ENCODE measurements around the gene AMDHD2.
A peak's percentile ranks its signal among the peaks of the same experiment; 100 is the strongest.

The AMDHD2 gene

GRCh38 chr16:2473446-2473926 is 46.7 kb upstream of the AMDHD2 start:
- Histone ChIP-seq H3K4me1 (ENCODE audit: control insufficient read depth, insufficient read depth, low read length) (peaks cover 21% of the 10 kb centered on the region), H3K36me3 (ENCODE audit: control insufficient read depth in 2 of 2, insufficient read depth in 1 of 2, low read length in 2 of 2) (no peaks in the 10 kb centered on the region), H3K27ac (ENCODE audit: extremely low read depth, low read depth, low read length) (no peak overlapping the region; the same call in 1 of the 2 replicates), H3K4me3 (ENCODE audit: low read depth, low read length) (no peak overlapping the region; the same call in 1 of the 2 replicates), H3K9me3 (ENCODE audit: control insufficient read depth, insufficient read depth, low read depth, low read length) (no peaks in the 10 kb centered on the region)
- CTCF ChIA-PET: interaction anchor here (0.5 to 1.2 kb wide), 2 partner anchors 27 to 217 kb away, joined by 3 to 6 read pairs; no protein-coding TSS in a partner anchor
- POLR2A ChIA-PET: interaction anchor here (1.4 kb wide), 1 partner anchor 28 kb away, joined by 7 read pairs; no protein-coding TSS in a partner anchor
- TF ChIP-seq ZNF10 (tag by site-specific recombination; IDR thresholded peaks at IDR 0.05): no peak
- 0 out of 2 replicates have a peak, but pooled peaks have one; percentile 30 for TF ChIP-seq ZNF423 (tag by site-specific recombination; IDR thresholded peaks at IDR 0.05)
- TF ChIP-seq ZNF580 (tag by site-specific recombination; IDR thresholded peaks at IDR 0.05): no peak
- peak; percentile 59 for TF ChIP-seq OSR2 (tag by site-specific recombination; IDR thresholded peaks at IDR 0.05)
- TF ChIP-seq ZNF621 (tag by site-specific recombination; IDR thresholded peaks at IDR 0.05): no peak
- TF ChIP-seq WT1 (tag by site-specific recombination; IDR thresholded peaks at IDR 0.05): peak; percentile 55
- no peak for TF ChIP-seq KLF7 (tag by site-specific recombination; IDR thresholded peaks at IDR 0.05; ENCODE audit: borderline replicate concordance)
- TF ChIP-seq ZNF214 (tag by site-specific recombination; IDR thresholded peaks at IDR 0.05; ENCODE audit: borderline replicate concordance): no peak
- no peak for TF ChIP-seq ZBTB1 (tag by site-specific recombination; IDR thresholded peaks at IDR 0.05)
- TF ChIP-seq INSM2 (tag by site-specific recombination; IDR thresholded peaks at IDR 0.05): peak; percentile 48; the same call in 1 of the 2 replicates
- peak; percentile 84 for TF ChIP-seq EGR2 (tag by site-specific recombination; IDR thresholded peaks at IDR 0.05; ENCODE audit: low read depth)
- TF ChIP-seq, protein P1, sequence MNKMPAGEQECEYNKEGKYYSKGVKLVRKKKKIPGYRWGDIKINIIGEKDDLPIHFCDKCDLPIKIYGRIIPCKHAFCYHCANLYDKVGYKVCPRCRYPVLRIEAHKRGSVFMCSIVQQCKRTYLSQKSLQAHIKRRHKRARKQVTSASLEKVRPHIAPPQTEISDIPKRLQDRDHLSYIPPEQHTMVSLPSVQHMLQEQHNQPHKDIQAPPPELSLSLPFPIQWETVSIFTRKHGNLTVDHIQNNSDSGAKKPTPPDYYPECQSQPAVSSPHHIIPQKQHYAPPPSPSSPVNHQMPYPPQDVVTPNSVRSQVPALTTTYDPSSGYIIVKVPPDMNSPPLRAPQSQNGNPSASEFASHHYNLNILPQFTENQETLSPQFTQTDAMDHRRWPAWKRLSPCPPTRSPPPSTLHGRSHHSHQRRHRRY (tag by site-specific recombination; IDR thresholded peaks at IDR 0.05): no peak
- peak; percentile 76 for TF ChIP-seq GLIS1 (tag by site-specific recombination; IDR thresholded peaks at IDR 0.05)
- TF ChIP-seq, protein P2, sequence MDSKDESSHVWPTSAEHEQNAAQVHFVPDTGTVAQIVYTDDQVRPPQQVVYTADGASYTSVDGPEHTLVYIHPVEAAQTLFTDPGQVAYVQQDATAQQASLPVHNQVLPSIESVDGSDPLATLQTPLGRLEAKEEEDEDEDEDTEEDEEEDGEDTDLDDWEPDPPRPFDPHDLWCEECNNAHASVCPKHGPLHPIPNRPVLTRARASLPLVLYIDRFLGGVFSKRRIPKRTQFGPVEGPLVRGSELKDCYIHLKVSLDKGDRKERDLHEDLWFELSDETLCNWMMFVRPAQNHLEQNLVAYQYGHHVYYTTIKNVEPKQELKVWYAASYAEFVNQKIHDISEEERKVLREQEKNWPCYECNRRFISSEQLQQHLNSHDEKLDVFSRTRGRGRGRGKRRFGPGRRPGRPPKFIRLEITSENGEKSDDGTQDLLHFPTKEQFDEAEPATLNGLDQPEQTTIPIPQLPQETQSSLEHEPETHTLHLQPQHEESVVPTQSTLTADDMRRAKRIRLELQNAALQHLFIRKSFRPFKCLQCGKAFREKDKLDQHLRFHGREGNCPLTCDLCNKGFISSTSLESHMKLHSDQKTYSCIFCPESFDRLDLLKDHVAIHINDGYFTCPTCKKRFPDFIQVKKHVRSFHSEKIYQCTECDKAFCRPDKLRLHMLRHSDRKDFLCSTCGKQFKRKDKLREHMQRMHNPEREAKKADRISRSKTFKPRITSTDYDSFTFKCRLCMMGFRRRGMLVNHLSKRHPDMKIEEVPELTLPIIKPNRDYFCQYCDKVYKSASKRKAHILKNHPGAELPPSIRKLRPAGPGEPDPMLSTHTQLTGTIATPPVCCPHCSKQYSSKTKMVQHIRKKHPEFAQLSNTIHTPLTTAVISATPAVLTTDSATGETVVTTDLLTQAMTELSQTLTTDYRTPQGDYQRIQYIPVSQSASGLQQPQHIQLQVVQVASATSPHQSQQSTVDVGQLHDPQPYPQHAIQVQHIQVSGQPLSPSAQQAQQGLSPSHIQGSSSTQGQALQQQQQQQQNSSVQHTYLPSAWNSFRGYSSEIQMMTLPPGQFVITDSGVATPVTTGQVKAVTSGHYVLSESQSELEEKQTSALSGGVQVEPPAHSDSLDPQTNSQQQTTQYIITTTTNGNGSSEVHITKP (tag by site-specific recombination; IDR thresholded peaks at IDR 0.05): peak; percentile 55; the same call in 1 of the 2 replicates
- TF ChIP-seq, protein P3, sequence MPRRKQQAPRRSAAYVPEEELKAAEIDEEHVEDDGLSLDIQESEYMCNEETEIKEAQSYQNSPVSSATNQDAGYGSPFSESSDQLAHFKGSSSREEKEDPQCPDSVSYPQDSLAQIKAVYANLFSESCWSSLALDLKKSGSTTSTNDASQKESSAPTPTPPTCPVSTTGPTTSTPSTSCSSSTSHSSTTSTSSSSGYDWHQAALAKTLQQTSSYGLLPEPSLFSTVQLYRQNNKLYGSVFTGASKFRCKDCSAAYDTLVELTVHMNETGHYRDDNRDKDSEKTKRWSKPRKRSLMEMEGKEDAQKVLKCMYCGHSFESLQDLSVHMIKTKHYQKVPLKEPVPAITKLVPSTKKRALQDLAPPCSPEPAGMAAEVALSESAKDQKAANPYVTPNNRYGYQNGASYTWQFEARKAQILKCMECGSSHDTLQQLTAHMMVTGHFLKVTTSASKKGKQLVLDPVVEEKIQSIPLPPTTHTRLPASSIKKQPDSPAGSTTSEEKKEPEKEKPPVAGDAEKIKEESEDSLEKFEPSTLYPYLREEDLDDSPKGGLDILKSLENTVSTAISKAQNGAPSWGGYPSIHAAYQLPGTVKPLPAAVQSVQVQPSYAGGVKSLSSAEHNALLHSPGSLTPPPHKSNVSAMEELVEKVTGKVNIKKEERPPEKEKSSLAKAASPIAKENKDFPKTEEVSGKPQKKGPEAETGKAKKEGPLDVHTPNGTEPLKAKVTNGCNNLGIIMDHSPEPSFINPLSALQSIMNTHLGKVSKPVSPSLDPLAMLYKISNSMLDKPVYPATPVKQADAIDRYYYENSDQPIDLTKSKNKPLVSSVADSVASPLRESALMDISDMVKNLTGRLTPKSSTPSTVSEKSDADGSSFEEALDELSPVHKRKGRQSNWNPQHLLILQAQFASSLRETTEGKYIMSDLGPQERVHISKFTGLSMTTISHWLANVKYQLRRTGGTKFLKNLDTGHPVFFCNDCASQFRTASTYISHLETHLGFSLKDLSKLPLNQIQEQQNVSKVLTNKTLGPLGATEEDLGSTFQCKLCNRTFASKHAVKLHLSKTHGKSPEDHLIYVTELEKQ (tag by site-specific recombination; IDR thresholded peaks at IDR 0.05; ENCODE audit: borderline replicate concordance): no peak
- TF ChIP-seq, protein P4, sequence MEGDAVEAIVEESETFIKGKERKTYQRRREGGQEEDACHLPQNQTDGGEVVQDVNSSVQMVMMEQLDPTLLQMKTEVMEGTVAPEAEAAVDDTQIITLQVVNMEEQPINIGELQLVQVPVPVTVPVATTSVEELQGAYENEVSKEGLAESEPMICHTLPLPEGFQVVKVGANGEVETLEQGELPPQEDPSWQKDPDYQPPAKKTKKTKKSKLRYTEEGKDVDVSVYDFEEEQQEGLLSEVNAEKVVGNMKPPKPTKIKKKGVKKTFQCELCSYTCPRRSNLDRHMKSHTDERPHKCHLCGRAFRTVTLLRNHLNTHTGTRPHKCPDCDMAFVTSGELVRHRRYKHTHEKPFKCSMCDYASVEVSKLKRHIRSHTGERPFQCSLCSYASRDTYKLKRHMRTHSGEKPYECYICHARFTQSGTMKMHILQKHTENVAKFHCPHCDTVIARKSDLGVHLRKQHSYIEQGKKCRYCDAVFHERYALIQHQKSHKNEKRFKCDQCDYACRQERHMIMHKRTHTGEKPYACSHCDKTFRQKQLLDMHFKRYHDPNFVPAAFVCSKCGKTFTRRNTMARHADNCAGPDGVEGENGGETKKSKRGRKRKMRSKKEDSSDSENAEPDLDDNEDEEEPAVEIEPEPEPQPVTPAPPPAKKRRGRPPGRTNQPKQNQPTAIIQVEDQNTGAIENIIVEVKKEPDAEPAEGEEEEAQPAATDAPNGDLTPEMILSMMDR (tag by site-specific recombination; IDR thresholded peaks at IDR 0.05): 0 out of 2 replicates have a peak, but pooled peaks have one; percentile 9
- TF ChIP-seq ZBTB20 (tag by site-specific recombination; IDR thresholded peaks at IDR 0.05): peak; percentile 2; the same call in 1 of the 2 replicates
- no peak for TF ChIP-seq HOXC10 (CRISPR knock-in tag; IDR thresholded peaks at IDR 0.05)
- no peak for TF ChIP-seq ZBTB17 (tag by site-specific recombination; IDR thresholded peaks at IDR 0.05)
- TF ChIP-seq ZXDB (tag by site-specific recombination; IDR thresholded peaks at IDR 0.05): peak; percentile 59
- TF ChIP-seq SP2 (tag by site-specific recombination; IDR thresholded peaks at IDR 0.05): peak; percentile 83
- TF ChIP-seq GLIS2 (tag by site-specific recombination; IDR thresholded peaks at IDR 0.05): peak; percentile 82
- peak; percentile 67 for TF ChIP-seq ZNF600 (tag by site-specific recombination; IDR thresholded peaks at IDR 0.05)
- TF ChIP-seq, protein P5, sequence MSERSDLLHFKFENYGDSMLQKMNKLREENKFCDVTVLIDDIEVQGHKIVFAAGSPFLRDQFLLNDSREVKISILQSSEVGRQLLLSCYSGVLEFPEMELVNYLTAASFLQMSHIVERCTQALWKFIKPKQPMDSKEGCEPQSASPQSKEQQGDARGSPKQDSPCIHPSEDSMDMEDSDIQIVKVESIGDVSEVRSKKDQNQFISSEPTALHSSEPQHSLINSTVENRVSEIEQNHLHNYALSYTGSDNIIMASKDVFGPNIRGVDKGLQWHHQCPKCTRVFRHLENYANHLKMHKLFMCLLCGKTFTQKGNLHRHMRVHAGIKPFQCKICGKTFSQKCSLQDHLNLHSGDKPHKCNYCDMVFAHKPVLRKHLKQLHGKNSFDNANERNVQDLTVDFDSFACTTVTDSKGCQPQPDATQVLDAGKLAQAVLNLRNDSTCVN (tag by site-specific recombination; optimal IDR thresholded peaks at IDR 0.05): peak; percentile 78
